Activated CD8-positive, alpha-beta memory T cell treated with anti-CD3 and anti-CD28 coated beads for 1 hour (primary cell): ENCODE results near the gene NQO1.
"Not testable (repeated sequence)": the region's sequence is repeated elsewhere in the genome, so short reads cannot be mapped to it uniquely, and the experiment has no call there.

Source experiments
- DNase-seq, 2 donors: peaks; one replicate each; pipeline ENCODE4 v3.0.0-alpha.2; 2020; ENCODE audit warnings: low read depth in 1 of 2; ENCODE audit errors: extremely low read depth in 1 of 2

The NQO1 gene

DNA sequence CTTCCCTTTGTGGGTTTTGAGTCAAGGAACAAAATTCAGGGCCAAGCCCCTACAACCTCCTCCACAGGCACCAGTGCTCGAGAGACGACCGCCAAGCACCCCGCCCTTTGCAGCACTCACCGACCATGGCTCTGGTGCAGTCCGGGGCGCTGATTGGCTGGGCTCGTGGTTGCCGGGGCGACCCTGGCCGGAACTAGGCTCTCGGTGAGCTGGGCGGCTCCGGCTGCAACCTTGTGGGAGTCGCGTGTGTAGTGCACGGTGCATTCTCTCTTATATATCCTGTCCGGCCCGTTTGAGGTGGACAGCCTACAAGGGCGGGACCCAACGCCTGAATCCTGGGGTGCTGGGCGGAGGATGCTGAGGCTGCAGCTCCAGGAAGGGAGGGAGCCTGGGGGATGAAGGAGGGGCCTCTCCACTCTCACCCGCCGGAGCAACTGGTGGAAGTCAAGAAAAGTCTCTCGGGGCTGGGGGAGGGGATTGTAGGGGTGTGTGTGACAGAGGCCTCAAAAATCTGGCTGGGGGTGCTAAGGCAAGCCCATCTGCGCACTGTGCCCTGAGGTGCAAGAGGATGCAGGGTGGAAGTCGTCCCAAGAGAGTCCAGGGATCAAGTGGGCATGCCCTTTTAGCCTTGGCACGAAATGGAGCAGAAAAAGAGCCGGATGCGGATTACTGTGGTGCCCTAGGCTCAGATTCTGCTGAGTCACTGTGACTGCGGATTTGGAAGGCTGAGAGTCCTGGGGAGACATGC, at the start of gene NQO1:
NQO1 (minus strand) TSS at position 248 of the 748 bp plus-strand sequence; CDS start at position 127, 121 bp downstream.
- peak; percentile 52 to 78 for DNase-seq

DNA sequence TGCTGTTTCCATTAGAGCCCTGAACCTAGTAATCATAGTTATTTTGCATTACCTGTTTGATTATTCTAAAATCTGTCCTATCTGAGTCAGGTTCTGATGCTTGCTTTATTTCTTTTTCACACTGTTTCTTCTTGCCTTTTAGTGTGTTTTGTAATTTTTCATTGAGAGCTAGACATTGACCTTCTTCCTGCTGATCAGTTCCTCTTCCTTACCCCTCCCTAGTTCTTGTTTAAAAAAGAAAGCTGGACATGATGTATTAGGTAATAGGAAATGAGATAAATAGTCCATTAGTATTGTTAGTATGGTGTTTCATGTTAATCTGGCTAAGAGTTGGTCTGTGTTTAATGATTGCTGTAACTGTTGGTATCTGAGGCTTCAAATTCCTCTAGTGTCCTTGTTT, 49.2 kb upstream of the NQO1 start:
- no peak for DNase-seq

DNA sequence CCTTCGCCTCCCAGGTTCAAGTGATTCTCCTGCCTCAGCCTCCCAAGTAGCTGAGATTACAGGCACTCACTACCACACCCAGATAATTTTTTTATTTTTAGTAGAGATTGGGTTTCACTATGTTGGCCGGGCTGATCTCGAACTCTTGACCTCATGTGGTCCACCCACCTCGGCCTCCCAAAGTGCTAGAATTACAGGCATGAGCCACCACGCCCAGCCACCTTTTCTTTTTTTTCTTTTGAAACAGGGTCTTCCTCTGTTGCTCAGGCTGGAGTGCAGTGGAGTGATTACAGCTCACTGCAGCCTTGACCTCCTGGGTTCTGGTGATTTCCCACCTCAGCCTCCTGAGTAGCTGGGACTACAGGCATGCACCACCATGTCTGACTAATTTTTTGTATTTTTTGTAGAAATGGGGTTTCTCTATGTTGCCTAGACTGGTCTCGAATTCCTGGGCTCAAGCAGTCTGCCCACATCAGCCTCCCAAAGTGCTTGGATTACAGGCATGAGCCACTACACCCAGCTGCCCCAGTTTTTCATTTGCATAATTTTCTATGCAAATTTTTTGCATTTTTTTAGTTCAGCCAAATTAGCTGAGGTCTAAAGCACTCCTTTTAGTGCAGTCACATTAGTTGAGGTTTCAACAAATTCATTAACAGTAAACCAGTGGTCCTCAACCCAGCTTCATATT, 47.0 kb upstream of the NQO1 start:
- DNase-seq = no peak

DNA sequence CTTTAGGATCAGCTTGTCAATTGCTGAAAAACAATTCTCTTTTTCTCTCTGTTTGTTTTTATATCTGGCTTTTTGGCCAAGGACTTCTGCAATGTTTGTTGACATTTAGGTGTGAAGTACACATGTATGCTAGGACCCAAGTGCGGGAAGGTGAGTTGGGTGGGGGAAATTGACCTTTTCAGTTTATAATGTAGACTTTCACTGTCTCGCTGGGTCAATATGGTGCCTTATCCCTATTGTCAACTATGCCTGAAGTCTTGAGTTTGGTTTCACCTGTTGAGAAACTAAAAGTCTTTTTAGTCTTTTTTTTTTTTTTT, 45.2 kb upstream of the NQO1 start:
- no peak for DNase-seq

DNA sequence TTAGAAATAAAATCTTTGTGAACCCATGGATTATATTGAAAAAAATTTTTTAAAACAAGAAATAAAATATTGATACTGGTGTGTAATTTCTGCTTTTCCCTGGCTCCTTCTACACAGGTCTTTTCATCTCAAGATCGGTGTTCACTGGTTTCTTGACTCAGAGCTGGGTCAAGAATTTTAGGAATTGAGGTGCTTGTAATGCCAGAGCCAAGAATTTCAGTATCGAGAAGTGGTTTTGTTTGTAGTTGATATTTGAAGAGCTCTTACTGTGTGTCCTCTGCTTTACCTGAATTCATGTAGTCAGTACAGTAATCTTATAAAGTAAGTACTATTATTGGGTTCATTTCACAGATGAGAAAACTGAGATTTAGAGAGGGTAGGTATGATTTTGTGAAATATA, 43.0 kb upstream of the NQO1 start:
- DNase-seq = no peak

DNA sequence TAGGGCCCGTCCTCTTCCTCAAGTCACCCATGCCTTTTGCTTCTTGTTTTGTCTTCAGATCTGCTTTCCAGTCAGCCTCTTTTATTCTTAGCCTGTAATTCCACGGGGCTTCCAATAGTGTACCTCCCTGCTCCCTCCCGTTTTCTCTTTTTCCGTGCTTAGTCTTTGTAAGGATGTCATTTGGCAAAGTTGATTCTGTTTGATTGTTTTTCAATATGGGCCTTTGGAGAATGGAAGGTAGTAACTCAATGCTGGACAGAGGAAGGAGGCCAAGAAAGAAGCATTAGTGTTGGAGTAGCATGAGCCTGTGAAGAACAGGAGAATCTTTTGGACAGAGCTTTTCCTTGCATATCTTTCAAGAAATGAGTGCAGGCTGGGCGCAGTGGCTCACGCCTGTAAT, 42.3 kb upstream of the NQO1 start:
- no peak for DNase-seq

DNA sequence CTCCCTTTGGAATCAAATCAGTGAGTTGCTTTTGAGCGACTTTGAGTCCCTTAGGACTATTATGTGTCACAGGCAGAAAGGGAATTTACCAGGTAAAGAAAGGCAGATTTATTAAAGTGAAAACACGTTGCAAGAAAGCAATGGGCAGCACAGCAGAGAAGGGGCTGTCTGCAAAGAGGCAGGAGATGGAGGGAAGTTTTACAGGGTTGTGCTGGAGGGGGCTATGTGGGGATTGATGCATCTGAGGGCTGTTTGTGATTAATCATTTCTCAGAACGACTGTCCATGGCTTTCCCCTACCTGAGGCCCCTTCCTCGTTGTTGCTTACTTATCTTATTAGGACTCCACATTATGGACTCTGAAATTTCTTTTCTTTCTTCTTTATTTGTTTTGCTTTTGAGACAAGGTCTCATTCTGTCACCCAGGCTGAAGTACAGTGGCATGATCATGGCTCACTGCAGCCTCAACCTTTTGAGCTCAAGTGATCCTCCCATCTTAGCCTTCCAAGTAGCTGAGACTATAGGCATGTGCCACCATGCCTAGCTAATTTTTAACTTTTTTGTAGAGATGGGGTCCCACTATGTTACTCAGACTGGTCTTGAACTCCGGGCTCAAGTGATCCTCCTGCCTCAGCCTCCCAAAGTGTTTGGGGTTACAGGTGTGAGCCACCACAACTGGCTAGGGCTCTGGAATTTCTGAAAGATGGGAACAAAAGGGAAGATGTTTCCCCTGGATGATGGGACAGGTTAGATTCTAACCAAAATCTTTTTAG, 41.3 kb upstream of the NQO1 start:
- no peak for DNase-seq

DNA sequence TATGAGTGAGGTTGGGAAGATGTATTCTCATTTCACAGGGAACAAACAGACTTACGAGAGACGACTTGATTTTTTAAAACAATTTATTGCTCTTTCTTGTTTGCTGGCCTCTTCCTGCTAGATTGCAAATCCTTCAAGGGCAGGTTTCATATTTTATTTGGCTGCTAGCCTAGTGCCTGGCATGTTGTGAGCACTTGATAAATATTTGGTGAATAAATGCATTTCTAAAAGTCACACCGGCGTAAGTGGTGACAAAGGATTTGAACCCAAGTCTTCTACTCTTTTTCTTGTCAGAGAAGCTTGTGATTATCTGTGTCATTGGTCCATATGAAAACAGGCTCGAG, 37.2 kb upstream of the NQO1 start:
- DNase-seq = no peak

DNA sequence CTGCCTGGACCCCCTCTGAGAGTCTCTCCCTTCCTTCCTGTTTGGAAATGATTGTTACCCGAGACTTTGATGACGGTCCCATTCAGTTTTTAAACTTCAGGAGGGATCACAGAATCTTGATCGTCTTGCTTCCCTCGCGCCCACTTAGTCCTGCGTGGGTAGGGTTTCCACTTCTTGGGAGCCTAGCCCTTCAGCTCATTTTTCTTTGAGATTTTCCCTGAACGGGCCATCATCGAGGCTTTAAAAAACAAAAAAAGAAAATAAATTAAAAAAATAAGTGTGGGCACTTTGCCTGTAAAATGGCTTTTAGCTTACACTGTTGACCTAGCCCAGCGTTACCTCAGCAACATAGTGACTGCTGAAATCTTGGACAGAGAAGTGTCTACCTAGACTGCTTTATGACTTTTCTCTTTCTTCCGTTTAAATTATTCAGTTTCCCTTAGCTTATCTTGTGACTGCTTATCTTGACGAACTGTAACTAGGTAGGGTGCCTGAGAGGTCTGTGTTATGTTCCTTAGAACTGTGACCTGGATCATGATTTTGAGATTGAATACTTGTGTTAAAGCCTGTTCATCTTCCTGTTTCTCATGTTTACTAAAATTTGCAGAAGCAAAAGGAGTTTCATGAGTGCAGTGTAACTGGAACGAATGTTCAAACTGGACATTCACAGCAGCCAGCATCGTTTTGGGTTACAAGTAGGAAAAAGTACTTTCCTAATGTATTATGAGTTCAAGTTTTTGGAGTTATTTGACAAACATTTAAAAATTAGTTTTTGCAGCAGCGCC, 36.6 kb upstream of the NQO1 start:
- no peak for DNase-seq

DNA sequence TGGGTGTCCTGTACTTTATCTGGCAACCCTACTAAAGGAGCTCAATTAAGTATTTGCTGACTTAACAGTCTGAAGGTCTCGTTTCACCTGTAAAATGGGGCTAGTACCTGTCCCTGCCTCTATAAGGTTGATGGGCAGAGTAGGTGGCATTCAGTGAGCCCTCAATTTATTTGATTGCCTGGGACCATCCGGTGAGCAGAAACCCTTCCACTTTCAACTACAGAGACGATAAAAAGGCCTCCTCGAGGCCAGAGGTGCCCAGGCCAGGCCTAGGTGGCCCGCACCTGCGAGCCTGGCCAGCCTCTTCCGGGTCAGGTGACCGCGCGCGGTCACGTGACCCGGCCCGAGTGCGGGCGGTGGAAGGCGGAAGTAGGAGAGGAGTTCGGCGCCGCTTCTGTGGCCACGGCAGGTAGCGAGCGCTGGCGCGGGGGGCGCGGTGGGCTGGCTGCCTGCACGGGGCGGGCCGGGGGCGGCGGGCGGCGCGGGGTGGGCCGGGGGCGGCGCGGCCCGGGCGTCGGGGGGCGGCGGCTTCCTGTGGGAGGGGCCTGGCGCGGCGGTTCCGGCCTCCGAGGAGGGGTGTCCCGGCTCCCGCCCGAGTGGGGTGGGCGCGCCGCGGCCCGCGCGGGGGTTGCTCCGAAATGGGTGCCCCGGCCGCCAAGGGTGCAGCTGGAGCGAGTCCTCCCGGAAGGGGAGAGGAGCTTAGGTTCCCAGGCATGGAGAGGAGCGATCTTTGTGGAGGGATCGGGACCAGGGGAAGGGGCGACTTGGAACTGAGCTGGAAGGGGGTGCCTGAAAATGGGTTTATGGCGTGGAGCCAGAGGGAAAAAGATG, 35.8 kb upstream of the NQO1 start, which contains the start of gene WWP2:
WWP2 (plus strand) TSS at position 350 of the 831 bp plus-strand sequence. CDS start 24,679 bp downstream, outside the sequence.
- peak; percentile 23 to 62 for DNase-seq

DNA sequence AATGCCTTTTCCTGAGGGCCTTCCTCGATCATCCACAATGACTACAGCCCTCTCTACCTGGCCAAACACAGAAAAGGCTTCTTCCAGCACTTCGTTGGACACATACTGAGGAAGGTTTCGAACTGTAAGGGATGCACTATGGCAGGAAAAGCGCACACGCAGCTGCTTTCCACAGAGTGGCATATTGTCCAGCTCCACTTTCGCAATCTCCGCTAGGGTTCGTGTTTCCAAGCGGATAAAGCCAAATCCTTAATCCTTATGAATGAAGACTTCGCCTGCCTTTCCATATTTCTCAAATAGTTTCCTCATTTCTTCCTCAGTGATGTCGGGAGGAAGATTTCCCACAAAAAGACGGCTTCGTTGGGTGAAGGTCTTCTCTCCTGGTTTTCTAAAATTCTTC, 31.0 kb upstream of the NQO1 start:
- DNase-seq = not testable (repeated sequence)

DNA sequence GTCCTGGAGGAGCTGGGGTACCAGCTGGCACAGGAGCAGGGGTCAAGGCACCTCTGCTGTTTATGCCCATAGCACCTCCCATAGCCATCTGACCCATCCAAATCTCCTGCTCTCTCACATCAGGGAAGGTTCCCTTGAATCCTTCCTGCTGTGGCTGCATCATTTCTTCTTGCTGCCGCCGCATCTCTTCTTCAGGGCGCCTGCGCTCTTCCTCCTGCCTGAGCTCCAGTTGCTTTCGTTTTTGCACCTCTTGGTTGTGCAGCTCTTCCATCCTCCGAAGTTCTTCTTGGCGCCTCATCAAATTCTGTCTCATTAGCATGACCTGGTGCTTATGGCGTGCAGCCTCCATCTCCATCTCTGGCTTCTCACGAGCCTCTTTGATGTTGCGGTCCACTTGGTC, 30.3 kb upstream of the NQO1 start:
- DNase-seq = no peak

DNA sequence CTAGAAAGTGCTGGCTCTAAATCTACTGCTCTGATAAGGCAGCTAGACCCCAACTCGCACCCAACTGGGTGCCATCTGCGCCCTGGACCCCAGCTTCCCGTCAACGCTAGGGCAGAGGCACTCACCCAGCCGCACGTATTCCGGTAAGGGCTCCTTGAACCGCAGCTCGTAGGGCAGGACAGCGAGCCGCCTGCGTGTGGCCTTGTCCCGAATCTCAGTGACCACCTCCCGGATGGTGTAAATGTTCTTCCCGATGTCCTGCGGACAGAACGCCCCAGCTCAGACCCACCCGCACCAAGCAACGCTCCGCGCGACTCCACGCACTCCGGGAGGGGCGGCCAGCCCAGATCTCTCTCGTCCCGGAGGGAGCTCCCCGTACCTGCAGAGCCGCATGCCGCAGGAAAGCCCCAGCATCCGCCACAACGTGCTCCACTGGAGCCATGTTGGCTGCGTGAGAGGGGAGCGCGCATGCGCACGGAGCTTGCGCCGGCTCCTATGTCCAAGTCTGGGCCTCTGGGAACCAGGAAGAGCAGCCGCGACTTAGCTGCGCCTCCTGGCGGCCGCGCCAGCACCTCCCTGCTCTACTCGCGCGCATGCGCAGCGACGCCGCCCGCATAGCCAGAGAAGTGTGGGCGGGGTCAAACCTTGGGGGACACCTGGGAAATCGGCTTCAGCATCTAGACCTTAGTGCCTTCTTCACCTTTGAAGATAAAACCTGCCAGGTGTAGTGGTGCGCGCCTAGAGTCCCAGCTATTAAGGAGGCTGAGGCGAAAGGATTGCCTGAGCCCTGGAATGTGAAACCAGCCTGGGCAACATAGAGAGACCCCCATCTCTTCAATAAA, 28.3 kb upstream of the NQO1 start, which contains the start of gene NOB1:
NOB1 (minus strand) TSS at position 458 of the 842 bp plus-strand sequence; CDS start at position 442, 16 bp downstream.
- DNase-seq = peak; percentile 90 to 94

DNA sequence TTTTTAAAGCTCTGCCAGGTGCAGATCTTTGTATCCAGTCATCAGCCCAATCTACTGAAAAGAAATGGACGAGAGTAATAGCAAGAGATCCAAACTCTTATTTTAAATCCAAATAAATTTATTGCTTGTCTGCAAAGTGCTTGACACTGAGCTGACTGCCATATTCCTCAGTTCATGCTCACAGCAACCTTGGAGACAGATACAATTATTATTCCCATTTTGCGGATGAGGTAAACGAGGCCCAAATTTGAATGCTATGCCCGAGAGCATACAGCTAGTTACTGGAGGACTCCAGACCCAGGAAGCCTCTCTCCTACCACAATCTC, 27.7 kb upstream of the NQO1 start:
- no peak for DNase-seq

DNA sequence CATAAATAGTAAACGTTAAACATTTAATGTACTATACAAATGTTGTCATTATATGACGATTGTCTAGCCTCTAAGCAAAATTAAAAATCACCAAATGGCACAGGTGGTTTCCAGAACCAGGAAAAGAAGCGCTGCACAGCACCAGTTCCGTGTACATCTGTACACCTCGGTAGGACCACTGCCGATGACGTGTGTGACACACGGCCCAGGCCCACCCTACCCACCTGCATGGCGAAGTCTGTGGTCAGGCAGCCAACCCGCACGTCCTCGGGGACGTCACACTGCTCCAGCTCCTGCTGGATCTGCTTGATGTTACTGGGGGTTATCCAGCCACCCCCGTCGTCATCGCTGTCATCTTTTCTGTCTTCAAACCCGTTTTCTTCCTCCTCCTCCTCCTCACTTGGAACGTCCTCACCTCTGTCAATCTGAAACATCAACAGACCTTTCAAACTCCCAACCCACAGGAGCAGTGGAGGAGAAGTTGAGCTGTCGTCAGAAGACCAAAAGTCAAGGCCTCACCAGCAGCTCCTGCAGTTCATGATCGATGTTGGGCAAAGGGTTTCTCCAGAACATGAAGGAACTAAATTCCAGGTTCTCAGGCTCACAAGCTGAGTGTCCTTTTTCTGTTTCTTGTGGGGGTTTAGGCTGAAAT, 22.5 kb upstream of the NQO1 start:
- no peak for DNase-seq

DNA sequence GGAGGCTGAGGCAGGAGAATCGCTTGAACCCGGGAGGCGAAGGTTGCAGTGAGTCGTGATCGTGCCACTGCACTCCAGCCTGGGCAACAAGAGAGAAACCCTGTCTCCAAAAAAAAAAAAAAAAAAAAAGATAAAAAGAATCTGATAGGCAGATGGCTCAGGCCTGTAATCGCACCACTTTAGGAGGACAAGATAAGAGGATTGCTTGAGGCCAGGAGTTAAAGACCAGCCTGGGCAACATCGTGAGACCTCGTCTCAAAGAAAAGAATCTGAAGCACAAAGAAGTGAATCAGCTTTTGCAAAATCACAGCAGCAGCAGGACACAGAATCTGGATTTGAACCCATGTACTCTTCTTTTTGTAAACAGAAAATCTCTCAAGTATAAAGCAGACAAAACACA, 20.8 kb upstream of the NQO1 start:
- DNase-seq = no peak

DNA sequence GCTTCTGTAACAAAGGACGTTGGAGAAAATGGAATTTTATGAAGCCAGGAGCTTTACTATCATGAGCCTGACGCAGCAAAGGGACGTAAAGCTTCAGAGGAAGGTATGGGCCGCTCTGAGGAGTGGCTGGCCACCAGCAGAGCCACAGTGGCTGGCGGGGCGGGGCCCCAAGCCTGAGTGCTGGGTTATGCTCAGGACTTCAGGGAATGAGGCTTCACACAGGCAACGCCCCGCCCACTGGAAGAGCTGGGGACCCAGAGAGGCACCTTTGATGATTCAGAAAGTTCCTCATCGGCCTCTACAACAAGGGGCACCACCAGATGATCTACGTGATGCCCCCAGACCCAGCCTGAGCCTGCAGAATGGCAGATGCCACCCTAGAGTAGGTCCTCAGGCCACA, 19.6 kb upstream of the NQO1 start:
- DNase-seq = no peak

DNA sequence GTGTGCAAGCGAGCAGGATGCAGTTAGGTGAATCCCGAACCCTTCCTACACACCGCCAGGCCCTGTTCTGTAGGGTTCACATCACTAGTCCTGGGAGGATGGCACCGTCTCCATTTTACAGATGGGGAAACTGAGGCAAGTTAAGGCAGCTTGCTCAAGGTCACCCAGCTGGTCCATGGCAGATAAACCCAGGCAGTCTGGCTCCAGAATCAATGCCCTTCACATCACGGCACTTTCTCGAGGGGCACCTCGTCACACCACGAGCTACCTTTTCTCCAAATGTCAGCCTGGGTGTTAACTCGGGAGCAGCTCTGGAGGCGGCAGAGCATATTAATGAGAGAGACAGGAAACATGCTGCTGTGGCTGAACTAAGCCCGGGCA, 18.9 kb upstream of the NQO1 start:
- no peak for DNase-seq
